Endodermal cell (in vitro differentiated cells): Measurements from ENCODE around the gene CYSTM1. TPM values are rescaled to one million over a fixed set of nuclear protein-coding genes. Genes with fewer than 3 reads are reported as not detected.

ENCODE experiments used
- DNase-seq: peaks from one replicate; pipeline ENCODE4 v3.0.0-alpha.2; 2017
- H3K27ac ChIP-seq: 2 replicates; pipeline ENCODE4 v1.5.1; 2013; ENCODE audit warnings: mild to moderate bottlenecking, low read depth, low read length, moderate library complexity
- H3K27me3 ChIP-seq: 2 replicates; pipeline ENCODE4 v1.6.1; 2013; ENCODE audit warnings: mild to moderate bottlenecking, low read length, moderate library complexity; ENCODE audit not compliant: insufficient read depth, control insufficient read depth, poor library complexity, severe bottlenecking
- H3K36me3 ChIP-seq: 2 replicates; pipeline ENCODE4 v1.7.0; 2013; ENCODE audit warnings: mild to moderate bottlenecking, low read length, moderate library complexity; ENCODE audit not compliant: control insufficient read depth, insufficient read depth
- H3K4me1 ChIP-seq: one replicate; pipeline ENCODE4 v1.7.0; 2013; ENCODE audit warnings: low read length; ENCODE audit not compliant: control insufficient read depth, insufficient read depth
- H3K4me3 ChIP-seq: 2 replicates; pipeline ENCODE4 v1.5.1; 2013; ENCODE audit warnings: mild to moderate bottlenecking, low read length, moderate library complexity
- H3K9ac ChIP-seq: 2 replicates; pipeline ENCODE4 v1.6.1; 2013; ENCODE audit warnings: mild to moderate bottlenecking, low read length, moderate library complexity; ENCODE audit not compliant: poor library complexity, severe bottlenecking; ENCODE audit errors: extremely low read depth
- H3K9me3 ChIP-seq: 2 replicates; pipeline ENCODE4 v1.6.1; 2013; ENCODE audit warnings: mild to moderate bottlenecking, low read length, moderate library complexity; ENCODE audit not compliant: control insufficient read depth
- H3K27ac Mint-ChIP-seq: 2 replicates; pipeline ENCODE4 v1.8.0; 2020; ENCODE audit warnings: mixed read lengths
- H3K27me3 Mint-ChIP-seq: 2 replicates; pipeline ENCODE4 v1.8.0; 2021; ENCODE audit warnings: mild to moderate bottlenecking, mixed read lengths; ENCODE audit not compliant: insufficient read depth
- H3K36me3 Mint-ChIP-seq: 2 replicates; pipeline ENCODE4 v1.8.0; 2020; ENCODE audit warnings: low read depth, mixed read lengths
- H3K4me1 Mint-ChIP-seq: 2 replicates; pipeline ENCODE4 v1.8.0; 2020; ENCODE audit warnings: mixed read lengths
- H3K4me3 Mint-ChIP-seq: 2 replicates; pipeline ENCODE4 v1.8.0; 2020; ENCODE audit warnings: mild to moderate bottlenecking, moderate library complexity, mixed read lengths
- H3K9me3 Mint-ChIP-seq: 2 replicates; pipeline ENCODE4 v1.8.0; 2020; ENCODE audit warnings: mild to moderate bottlenecking, mixed read lengths
- CTCF ChIP-seq: fragments of 200-600 bp; sonication (generic); conservative IDR thresholded peaks from 2 replicates; pipeline ENCODE4 v1.5.0; 2021; ENCODE audit warnings: antibody characterized with exemption, mild to moderate bottlenecking
- WGBS, 2 experiments: methylation state at CpG; one replicate each; pipeline versions ENCODE4 v1.1.5 to v1.1.7; 2013; ENCODE audit warnings: missing lambda C conversion rate in 2 of 2, mixed read lengths in 1 of 2; ENCODE audit not compliant: insufficient coverage in 1 of 2, insufficient read length in 1 of 2; 5-methylcytosine and 5-hydroxymethylcytosine counted together
- total RNA-seq, 2 donors: library from RNA; stranded (reverse); fragmentation: NEBNext Ultra II Directional in 1 of 2; extraction: Animal tissue kit (Norgen Biotek cat#: 25700) in 1 of 2; gene quantifications; 2 replicates in 1 of 2; 3 replicates in 1 of 2; pipeline ENCODE4 v1.2.1, GENCODE V29; 2021

CYSTM1 gene
- total RNA-seq, 2 donors from 2014 or later = 30.7 to 38.1 TPM

GRCh38 chr5:140262221-140262620 lies 87.2 kb downstream of the CYSTM1 start:
- Histone ChIP-seq H3K4me3 (no peak overlapping the region), H3K27ac (no peak overlapping the region), H3K9ac (no peak overlapping the region), H3K27me3 (no peaks in the 10 kb centered on the region), H3K36me3 (peaks cover 27% of the 10 kb centered on the region), H3K4me1 (no peaks in the 10 kb centered on the region), H3K9me3 (peaks cover 6% of the 10 kb centered on the region)
- WGBS, 2 experiments = 79 to 100% methylated on average over 2 to 3 of the region's 3 CpGs
- Mint-ChIP-seq H3K27ac (no peak overlapping the region), H3K4me3 (no peak overlapping the region), H3K27me3 (no peaks in the 10 kb centered on the region), H3K36me3 (peaks cover 30% of the 10 kb centered on the region), H3K9me3 (no peaks in the 10 kb centered on the region), H3K4me1 (peaks cover 36% of the 10 kb centered on the region)
- DNase-seq = no peak
- no peak for TF ChIP-seq CTCF

GRCh38 chr5:140262839-140263238 lies 87.9 kb downstream of the CYSTM1 start:
- H3K27me3 Mint-ChIP-seq = no peaks in the 10 kb centered on the region
- no peaks in the 10 kb centered on the region for H3K9me3 Mint-ChIP-seq
- Histone ChIP-seq H3K27ac (no peak overlapping the region), H3K4me1 (no peaks in the 10 kb centered on the region), H3K4me3 (no peak overlapping the region), H3K9ac (no peak overlapping the region), H3K9me3 (peaks cover 6% of the 10 kb centered on the region), H3K27me3 (no peaks in the 10 kb centered on the region), H3K36me3 (peaks cover 21% of the 10 kb centered on the region)
- peaks cover 40% of the 10 kb centered on the region for H3K4me1 Mint-ChIP-seq
- H3K36me3 Mint-ChIP-seq = peaks cover 24% of the 10 kb centered on the region
- DNase-seq = no peak
- H3K27ac Mint-ChIP-seq = no peak overlapping the region
- TF ChIP-seq CTCF = no peak
- no peak overlapping the region for H3K4me3 Mint-ChIP-seq
- WGBS, 2 experiments = 97 to 100% methylated on average over 1 to 3 of the region's 3 CpGs

GRCh38 chr5:140265845-140266244 lies 90.9 kb downstream of the CYSTM1 start:
- peak overlapping the region; percentile 49 for H3K27ac Mint-ChIP-seq
- DNase-seq = no peak
- Histone ChIP-seq H3K9ac (no peak overlapping the region), H3K36me3 (no peaks in the 10 kb centered on the region), H3K27me3 (no peaks in the 10 kb centered on the region), H3K4me1 (no peaks in the 10 kb centered on the region), H3K4me3 (no peak overlapping the region), H3K9me3 (no peaks in the 10 kb centered on the region), H3K27ac (no peak overlapping the region)
- peaks cover 9% of the 10 kb centered on the region for H3K36me3 Mint-ChIP-seq
- H3K27me3 Mint-ChIP-seq = no peaks in the 10 kb centered on the region
- 100% methylated on average over 1 of the region's 1 CpG; no CpG with 5 or more reads in 1 of the 2 experiments for WGBS, 2 experiments
- no peaks in the 10 kb centered on the region for H3K9me3 Mint-ChIP-seq
- no peak overlapping the region for H3K4me3 Mint-ChIP-seq
- TF ChIP-seq CTCF = no peak
- H3K4me1 Mint-ChIP-seq = peaks cover 29% of the 10 kb centered on the region
